ENCODE data around the gene GRK3. TPM values are rescaled to one million over a fixed set of nuclear protein-coding genes. Genes with fewer than 3 reads are reported as not detected.

Gene GRK3
- total and polyA plus RNA-seq, 2 donors (not counting 3 experiments of a cell fraction or from before 2014, with no cell fraction given): 0.68 to 4.4 TPM

- H3K4me2 ChIP-seq (ENCODE audit: insufficient read depth, low read length): no peak overlapping the region
- no peaks in the 10 kb centered on the region for H3K9me1 ChIP-seq (replicated peaks; ENCODE audit: control insufficient read depth, extremely low read depth, insufficient read depth, low read length)
- no peaks in the 10 kb centered on the region for H3K4me1 ChIP-seq (ENCODE audit: control insufficient read depth, extremely low read depth, insufficient read depth, low read length)
- H3K9ac ChIP-seq (replicated peaks; ENCODE audit: extremely low read depth, insufficient read depth, low read length): no peak overlapping the region
- dilution Hi-C loops (cut with MboI; ENCODE audit: extremely low pct_ligation_motif_present, low sequenced_read_pairs): no loop called here
- no peak overlapping the region for H3K4me3 ChIP-seq (replicated peaks in 1 of 3; ENCODE audit: insufficient read depth in 1 of 3, low read depth in 1 of 3, low read length in 3 of 3)
- no peak for DNase-seq (ENCODE audit: low read depth, low spot score)
- no peaks in the 10 kb centered on the region for H3K36me3 ChIP-seq (ENCODE audit: control insufficient read depth in 2 of 2, extremely low read depth in 1 of 2, insufficient read depth in 2 of 2, low read length in 2 of 2)
- H2AFZ ChIP-seq (ENCODE audit: low read depth, low read length): no peak overlapping the region
- ChIA-PET CTCF (interaction anchor here (1.2 to 1.8 kb wide), 2 partner anchors 12 to 38 kb away, joined by 3 to 5 read pairs; no protein-coding TSS in a partner anchor), POLR2A (no interaction called here)
- no peaks in the 10 kb centered on the region for H3K9me3 ChIP-seq (replicated peaks; ENCODE audit: control insufficient read depth, insufficient read depth, low read length)
- H3K27me3 ChIP-seq (ENCODE audit: control insufficient read depth in 2 of 2, insufficient read depth in 2 of 2, low read length in 2 of 2): no peaks in the 10 kb centered on the region
- intact Hi-C loops (cut with micrococcal nuclease): no loop called here
- H4K20me1 ChIP-seq (replicated peaks; ENCODE audit: control insufficient read depth, extremely low read depth, insufficient read depth, low read length): no peaks in the 10 kb centered on the region
- H3K79me2 ChIP-seq (ENCODE audit: control insufficient read depth, insufficient read depth, low read length): no peaks in the 10 kb centered on the region
- no TSS peak for BruUV-seq (replicated peaks)
- TF ChIP-seq GATA2 (IDR thresholded peaks at IDR 0.05; ENCODE audit: insufficient read depth, insufficient read length, low read depth, low read length): no peak
- TF ChIP-seq POLR2AphosphoS5 (IDR thresholded peaks at IDR 0.05; ENCODE audit: insufficient read depth, low read depth, low read length): no peak
- no peak for TF ChIP-seq EZH2 (IDR thresholded peaks at IDR 0.05; ENCODE audit: borderline replicate concordance, low read depth, low read length, severe bottlenecking)
- no peak for TF ChIP-seq JUN (IDR thresholded peaks at IDR 0.05; ENCODE audit: borderline replicate concordance, insufficient read depth, insufficient read length, low read depth)
- no peak for TF ChIP-seq POLR2A (IDR thresholded peaks at IDR 0.05; ENCODE audit: low read depth, low read length)
- no peak for TF ChIP-seq FOS (IDR thresholded peaks at IDR 0.05; ENCODE audit: borderline replicate concordance, insufficient read depth, low read length)
- TF ChIP-seq CTCF (IDR thresholded peaks at IDR 0.05; ENCODE audit: extremely low read depth in 1 of 2, insufficient read depth in 1 of 2, low read depth in 1 of 2, low read length in 2 of 2): no peak
- TF ChIP-seq MYC (IDR thresholded peaks at IDR 0.05; ENCODE audit: low read depth, low read length): no peak
- no peak for TF ChIP-seq MAX (IDR thresholded peaks at IDR 0.05; ENCODE audit: insufficient read depth, insufficient read length)
- no peak for FAIRE-seq
- H3K27ac ChIP-seq (ENCODE audit: insufficient read depth, low read depth, low read length): no peak overlapping the region
Observed at GRCh38 chr22:25735650-25736049, 171.2 kb downstream of the GRK3 start.
